Spleen (tissue), 11 donors: ENCODE measurements around the gene CELA1. TPM values are rescaled to one million over a fixed set of nuclear protein-coding genes. Genes with fewer than 3 reads are reported as not detected.
A peak's percentile ranks its signal among the peaks of the same experiment; 100 is the strongest.

Source experiments
- DNase-seq: peaks from one replicate; pipeline ENCODE4 v3.0.0-alpha.2; 2020
- H3K27ac ChIP-seq, 8 donors: fragments of 200-600 bp; sonication (generic) in 7 of 8; 1 replicate in 4 of 8; 2 replicates in 4 of 8; pipeline versions ENCODE4 v1.5.0 to v1.8.0; 2016 to 2021; ENCODE audit warnings: inconsistent platforms in 4 of 8, mild to moderate bottlenecking in 4 of 8, moderate library complexity in 1 of 8
- H3K27me3 ChIP-seq, 7 donors: fragments of 200-600 bp; sonication (generic) in 6 of 7; replicated peaks in 1 of 7; 1 replicate in 4 of 7; 2 replicates in 3 of 7; pipeline versions ENCODE4 v1.5.0 to v1.8.0; 2016 to 2021; ENCODE audit warnings: inconsistent platforms in 3 of 7, mild to moderate bottlenecking in 1 of 7
- H3K36me3 ChIP-seq, 6 donors: fragments of 200-600 bp; sonication (generic) in 5 of 6; 1 replicate in 4 of 6; 2 replicates in 2 of 6; pipeline versions ENCODE4 v1.5.0 to v1.8.0; 2016 to 2021; ENCODE audit warnings: inconsistent platforms in 2 of 6
- H3K4me1 ChIP-seq, 6 donors: fragments of 200-600 bp; sonication (generic) in 5 of 6; 1 replicate in 3 of 6; 2 replicates in 3 of 6; pipeline versions ENCODE4 v1.5.0 to v1.8.0; 2016 to 2021; ENCODE audit warnings: inconsistent platforms in 3 of 6
- H3K4me3 ChIP-seq, 8 donors: fragments of 200-600 bp; sonication (generic) in 7 of 8; 1 replicate in 4 of 8; 2 replicates in 4 of 8; pipeline versions ENCODE4 v1.5.0 to v1.8.0; 2016 to 2021; ENCODE audit warnings: inconsistent platforms in 4 of 8, mild to moderate bottlenecking in 4 of 8, moderate library complexity in 2 of 8
- H3K9me3 ChIP-seq, 8 donors: fragments of 200-600 bp; sonication (generic) in 7 of 8; 1 replicate in 4 of 8; 2 replicates in 4 of 8; pipeline versions ENCODE4 v1.5.0 to v1.8.0; 2016 to 2021; ENCODE audit warnings: inconsistent platforms in 4 of 8
- CTCF ChIP-seq, 11 experiments: fragments of 200-600 bp in 7 of 11; fragments of 450-650 bp in 4 of 11; sonication (generic) in 4 of 11; IDR thresholded peaks in 8 of 11; conservative IDR thresholded peaks in 3 of 11; 1 replicate in 7 of 11; 2 replicates in 4 of 11; pipeline versions ENCODE4 v1.4.0 to v1.8.0; 2016 to 2021; ENCODE audit warnings: antibody characterized with exemption in 11 of 11, inconsistent platforms in 4 of 11, mild to moderate bottlenecking in 1 of 11
- POLR2A ChIP-seq, 3 donors: fragments of 450-650 bp; IDR thresholded peaks; one replicate each; pipeline ENCODE4 v1.5.1; 2017; ENCODE audit warnings: antibody characterized with exemption in 3 of 3, mild to moderate bottlenecking in 1 of 3
- POLR2AphosphoS5 ChIP-seq, 3 donors: sonication (generic); formaldehyde crosslinking; IDR thresholded peaks; one replicate each; pipeline ENCODE4 v1.5.1; 2017; ENCODE audit warnings: antibody characterized with exemption in 3 of 3
- WGBS, 5 donors: extraction: QIAGEN DNeasy Blood & Tissue Kit in 3 of 5; methylation state at CpG; one replicate each; pipeline versions ENCODE4 v1.1.5 to v1.1.7; 2013 to 2018; 5-methylcytosine and 5-hydroxymethylcytosine counted together
- intact Hi-C: fragments of 100-400 bp; cut with DNase I; formaldehyde crosslinking; loops from one replicate; pipeline ENCODE4 v1.15.0; 2023; ENCODE audit warnings: low total_unique reads
- polyA plus RNA-seq, 3 donors: library from polyadenylated mRNA; stranded (reverse); fragments of 200-250 nt; gene quantifications; one replicate each; pipeline ENCODE4 v1.2.1, GENCODE V29; 2013
- total RNA-seq, 7 donors: library from RNA; depleted of rRNA in 3 of 7; stranded (reverse); fragments of >200 nt in 3 of 7; fragmentation: NEBNext Ultra II Directional in 4 of 7; extraction: Animal tissue kit (Norgen Biotek cat#: 25700) in 4 of 7; gene quantifications; one replicate each; pipeline versions ENCODE4 v1.1.0 to v1.2.1, GENCODE V29; 2016 to 2021
- donor health status: healthy with polysubstance abuse.
- donor health status: DM: no; HTN: no; CAD: no; lungs with moderate emphysema.
- donor health status: DM: no; HTN: no; CAD: no.
- donor health status: Bipolar disorder and iron deficiency.
- donor health status: healthy.
- donor health status: DM: no; HTN: no; CAD: no.
- donor health status: DM: yes; HTN: yes; CAD: no.

CELA1 gene
- total and polyA plus RNA-seq, 10 donors: 0.21 TPM; not detected in 9

GRCh38 chr12:51388846-51389245 is 42.4 kb upstream of the CELA1 start:
- no peak for DNase-seq
- intact Hi-C loops: no loop called here
- Histone ChIP-seq H3K27me3 (peaks cover 0 to 14% (median 0%) of the 10 kb centered on the region in 7 donors), H3K4me3 (no peak overlapping the region), H3K36me3 (peaks cover 0 to 8% (median 0%) of the 10 kb centered on the region in 6 donors), H3K4me1 (peaks cover 9 to 69% (median 61%) of the 10 kb centered on the region in 6 donors), H3K27ac (peak overlapping the region in 2 of 8 donors; percentile 21 to 40), H3K9me3 (no peaks in the 10 kb centered on the region)
- TF ChIP-seq POLR2A (IDR thresholded peaks at IDR 0.05) (no peak), POLR2AphosphoS5 (IDR thresholded peaks at IDR 0.05) (no peak), CTCF (IDR thresholded peaks at IDR 0.05 in 8 of 11, conservative IDR thresholded peaks at IDR 0.05 in 3 of 11) (no peak)
- 87 to 92% (median 88%) methylated on average over 5 of the region's 5 CpGs for WGBS, 5 donors

DNA sequence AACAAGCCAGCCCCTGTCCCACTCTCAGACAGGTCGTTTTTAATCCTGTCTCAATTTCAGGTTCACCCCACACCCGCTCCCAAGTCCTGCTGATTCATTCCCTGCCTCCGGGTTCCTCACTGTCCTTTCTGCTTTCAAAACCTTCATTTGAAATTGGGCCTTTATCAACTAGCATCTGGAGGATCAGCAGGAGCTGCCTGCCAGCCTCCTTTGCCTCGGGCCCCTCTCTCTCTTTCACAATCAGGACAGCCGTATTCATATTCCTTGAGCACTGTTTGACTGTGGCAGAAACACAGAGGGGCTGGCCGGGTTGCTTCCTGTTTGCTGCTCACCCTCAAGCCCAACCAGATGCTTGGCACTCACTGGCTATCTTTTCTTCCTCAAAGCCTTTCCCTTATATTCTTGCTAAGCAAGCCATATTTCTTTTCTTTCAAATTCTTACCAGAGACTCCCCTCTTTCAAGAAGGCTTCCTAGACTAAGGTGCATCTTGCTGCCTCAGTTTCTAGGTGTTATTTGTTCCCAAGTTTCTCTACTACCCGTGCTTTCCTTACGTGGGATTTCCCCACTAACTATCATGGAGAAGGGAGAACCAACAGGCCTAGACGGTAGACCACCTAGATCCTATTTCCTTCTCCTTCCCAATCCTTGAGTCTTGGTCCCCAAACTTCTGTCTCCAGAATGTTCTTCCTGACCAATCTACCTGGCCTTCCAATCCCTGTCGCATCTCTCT is 41.8 kb upstream of the CELA1 start:
- Histone ChIP-seq H3K4me3 (no peak overlapping the region), H3K4me1 (peaks cover 3 to 69% (median 61%) of the 10 kb centered on the region in 6 donors), H3K9me3 (no peaks in the 10 kb centered on the region), H3K36me3 (peaks cover 0 to 13% (median 0%) of the 10 kb centered on the region in 6 donors), H3K27ac (peak overlapping the region in 2 of 8 donors; percentile 21 to 40), H3K27me3 (peaks cover 0 to 14% (median 0%) of the 10 kb centered on the region in 7 donors)
- TF ChIP-seq POLR2A (IDR thresholded peaks at IDR 0.05): no peak
- TF ChIP-seq CTCF (IDR thresholded peaks at IDR 0.05 in 8 of 11, conservative IDR thresholded peaks at IDR 0.05 in 3 of 11): no peak
- no peak for TF ChIP-seq POLR2AphosphoS5 (IDR thresholded peaks at IDR 0.05)
- no peak for DNase-seq
- WGBS, 5 donors: 45 to 54% (median 51%) methylated on average over 10 of the region's 10 CpGs
- intact Hi-C loops: no loop called here

GRCh38 chr12:51386351-51386750 is 39.9 kb upstream of the CELA1 start:
- Histone ChIP-seq H3K27ac (no peak overlapping the region), H3K27me3 (peaks cover 0 to 5% (median 0%) of the 10 kb centered on the region in 7 donors), H3K36me3 (peaks cover 0 to 31% (median 0%) of the 10 kb centered on the region in 6 donors), H3K4me1 (peaks cover 3 to 69% (median 53%) of the 10 kb centered on the region in 6 donors), H3K9me3 (no peaks in the 10 kb centered on the region), H3K4me3 (no peak overlapping the region)
- TF ChIP-seq CTCF (IDR thresholded peaks at IDR 0.05 in 8 of 11, conservative IDR thresholded peaks at IDR 0.05 in 3 of 11) (no peak), POLR2A (IDR thresholded peaks at IDR 0.05) (no peak), POLR2AphosphoS5 (IDR thresholded peaks at IDR 0.05) (no peak)
- intact Hi-C loops: no loop called here
- WGBS, 5 donors: 70 to 83% (median 76%) methylated on average over 4 of the region's 4 CpGs
- DNase-seq: no peak

DNA sequence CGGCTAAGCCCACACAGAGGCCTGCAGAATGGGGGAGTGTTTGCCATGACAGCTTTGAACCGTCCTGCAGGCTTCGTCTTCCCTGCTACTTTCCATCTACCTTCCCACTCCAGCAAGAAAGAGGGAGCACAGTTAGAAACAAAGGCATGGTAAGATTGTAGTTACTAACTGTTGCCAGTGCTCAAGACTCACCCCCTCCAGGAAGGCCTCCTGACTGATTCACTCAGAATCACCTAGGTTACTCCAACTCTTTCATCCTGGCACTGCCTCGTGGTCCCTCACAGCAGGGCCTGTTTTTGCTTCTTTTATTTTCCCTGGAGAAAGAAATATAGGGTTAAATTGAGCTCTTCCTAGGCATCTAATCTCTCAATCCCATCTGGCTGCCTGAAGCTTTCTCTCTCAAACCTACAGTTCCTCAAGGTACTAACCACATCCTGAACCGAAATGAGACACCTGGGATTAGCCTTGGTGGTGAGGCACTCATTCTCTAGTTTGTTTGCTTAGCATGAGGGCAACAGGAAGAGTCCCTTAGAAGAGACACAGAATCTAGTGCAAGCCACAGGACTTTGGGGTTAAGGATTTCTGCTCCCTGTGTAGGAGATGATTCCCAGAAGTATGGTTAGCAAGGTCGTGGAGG is 36.9 kb upstream of the CELA1 start:
- DNase-seq: no peak
- peaks cover 0 to 60% (median 9%) of the 10 kb centered on the region in 6 donors for H3K36me3 ChIP-seq
- no peak overlapping the region for H3K27ac ChIP-seq
- peaks cover 0 to 51% (median 25%) of the 10 kb centered on the region in 6 donors for H3K4me1 ChIP-seq
- H3K9me3 ChIP-seq: no peaks in the 10 kb centered on the region
- peaks cover 0 to 3% (median 0%) of the 10 kb centered on the region in 7 donors for H3K27me3 ChIP-seq
- WGBS, 5 donors: 48 to 72% (median 52%) methylated on average over 6 of the region's 6 CpGs
- no peak for TF ChIP-seq CTCF (IDR thresholded peaks at IDR 0.05 in 8 of 11, conservative IDR thresholded peaks at IDR 0.05 in 3 of 11)
- TF ChIP-seq POLR2A (IDR thresholded peaks at IDR 0.05): no peak
- TF ChIP-seq POLR2AphosphoS5 (IDR thresholded peaks at IDR 0.05): no peak
- no peak overlapping the region for H3K4me3 ChIP-seq
- intact Hi-C loops: no loop called here
